Measurements from ENCODE around the gene PPM1H.
"Not testable (repeated sequence)": the region's sequence is repeated elsewhere in the genome, so short reads cannot be mapped to it uniquely, and the experiment has no call there.

The PPM1H gene

GRCh38 chr12:62947364-62947763 lies 12.4 kb upstream of the PPM1H start:
- no peak overlapping the region for H3K9ac ChIP-seq (ENCODE audit: low read length)
- H4K91ac ChIP-seq (ENCODE audit: low read length): no peak overlapping the region
- H3K23ac ChIP-seq (ENCODE audit: low read length in 2 of 2): no peak overlapping the region
- no peak overlapping the region for H2BK120ac ChIP-seq (ENCODE audit: low read depth, low read length)
- no peak overlapping the region for H4K8ac ChIP-seq (ENCODE audit: low read length)
- H3K79me1 ChIP-seq (replicated peaks; ENCODE audit: low read length, poor library complexity, severe bottlenecking): no peaks in the 10 kb centered on the region
- peaks cover 3% of the 10 kb centered on the region for H3K9me3 ChIP-seq (ENCODE audit: control insufficient read depth, low read length)
- H3K4me2 ChIP-seq (ENCODE audit: low read length, poor library complexity, severe bottlenecking): no peak overlapping the region
- peaks cover 0 to 8% of the 10 kb centered on the region in 2 experiments for H3K27me3 ChIP-seq (ENCODE audit: control insufficient read depth in 1 of 2, insufficient read depth in 1 of 2, low read length in 2 of 2)
- no peak overlapping the region for H2BK12ac ChIP-seq (ENCODE audit: low read length in 2 of 2)
- H2AK5ac ChIP-seq (ENCODE audit: low read length, severe bottlenecking): no peak overlapping the region
- no peaks in the 10 kb centered on the region for H3K36me3 ChIP-seq (ENCODE audit: control insufficient read depth in 1 of 2, insufficient read depth in 2 of 2, low read depth in 1 of 2, low read length in 2 of 2)
- 79% methylated on average over 4 of the region's 5 CpGs for WGBS
- no peak overlapping the region for H2BK5ac ChIP-seq (ENCODE audit: low read depth, low read length, poor library complexity, severe bottlenecking)
- H3K4me1 ChIP-seq (ENCODE audit: control insufficient read depth, insufficient read depth, low read depth, low read length): no peaks in the 10 kb centered on the region
- DNase-seq: no peak
- H3K4me3 ChIP-seq (ENCODE audit: insufficient read depth in 1 of 2, low read depth in 1 of 2, low read length in 2 of 2): no peak overlapping the region
- H3K4ac ChIP-seq (ENCODE audit: low read depth in 1 of 2, low read length in 2 of 2): no peak overlapping the region
- no peak overlapping the region for H3K27ac ChIP-seq (ENCODE audit: low read length, poor library complexity, severe bottlenecking)
- H3K18ac ChIP-seq (ENCODE audit: low read depth in 1 of 2, low read length in 2 of 2): no peak overlapping the region
- H3K14ac ChIP-seq (ENCODE audit: low read length in 2 of 2): no peak overlapping the region
- no peak overlapping the region for H2AFZ ChIP-seq (ENCODE audit: low read depth, low read length)
- no peak overlapping the region for H2BK15ac ChIP-seq (ENCODE audit: low read depth, poor library complexity, severe bottlenecking)

- no peak overlapping the region for H3K4ac ChIP-seq (ENCODE audit: low read depth in 1 of 2, low read length in 2 of 2)
- WGBS: 56% methylated on average over 3 of the region's 3 CpGs
- H3K4me2 ChIP-seq (ENCODE audit: low read length, poor library complexity, severe bottlenecking): no peak overlapping the region
- H3K27me3 ChIP-seq (ENCODE audit: control insufficient read depth in 1 of 2, insufficient read depth in 1 of 2, low read length in 2 of 2): peaks cover 0 to 8% of the 10 kb centered on the region in 2 experiments
- H3K4me1 ChIP-seq (ENCODE audit: control insufficient read depth, insufficient read depth, low read depth, low read length): no peaks in the 10 kb centered on the region
- H2BK12ac ChIP-seq (ENCODE audit: low read length in 2 of 2): no peak overlapping the region
- no peak overlapping the region for H2BK5ac ChIP-seq (ENCODE audit: low read depth, low read length, poor library complexity, severe bottlenecking)
- DNase-seq: no peak
- H4K8ac ChIP-seq (ENCODE audit: low read length): no peak overlapping the region
- no peaks in the 10 kb centered on the region for H3K36me3 ChIP-seq (ENCODE audit: control insufficient read depth in 1 of 2, insufficient read depth in 2 of 2, low read depth in 1 of 2, low read length in 2 of 2)
- H2BK15ac ChIP-seq (ENCODE audit: low read depth, poor library complexity, severe bottlenecking): no peak overlapping the region
- no peak overlapping the region for H3K4me3 ChIP-seq (ENCODE audit: insufficient read depth in 1 of 2, low read depth in 1 of 2, low read length in 2 of 2)
- H4K91ac ChIP-seq (ENCODE audit: low read length): no peak overlapping the region
- H3K14ac ChIP-seq (ENCODE audit: low read length in 2 of 2): no peak overlapping the region
- no peaks in the 10 kb centered on the region for H3K9me3 ChIP-seq (ENCODE audit: control insufficient read depth, low read length)
- H3K79me1 ChIP-seq (replicated peaks; ENCODE audit: low read length, poor library complexity, severe bottlenecking): no peaks in the 10 kb centered on the region
- no peak overlapping the region for H2AK5ac ChIP-seq (ENCODE audit: low read length, severe bottlenecking)
- H2AFZ ChIP-seq (ENCODE audit: low read depth, low read length): no peak overlapping the region
- no peak overlapping the region for H2BK120ac ChIP-seq (ENCODE audit: low read depth, low read length)
- H3K9ac ChIP-seq (ENCODE audit: low read length): no peak overlapping the region
- no peak overlapping the region for H3K18ac ChIP-seq (ENCODE audit: low read depth in 1 of 2, low read length in 2 of 2)
- H3K23ac ChIP-seq (ENCODE audit: low read length in 2 of 2): no peak overlapping the region
- H3K27ac ChIP-seq (ENCODE audit: low read length, poor library complexity, severe bottlenecking): no peak overlapping the region
Observed at GRCh38 chr12:62943779-62944395, 8.9 kb upstream of the PPM1H start.

GRCh38 chr12:62942316-62942715 lies 7.4 kb upstream of the PPM1H start:
- H2BK5ac ChIP-seq (ENCODE audit: low read depth, low read length, poor library complexity, severe bottlenecking); H3K18ac ChIP-seq (ENCODE audit: low read depth in 1 of 2, low read length in 2 of 2); H3K4me1 ChIP-seq (ENCODE audit: control insufficient read depth, insufficient read depth, low read depth, low read length); H2BK12ac ChIP-seq (ENCODE audit: low read length in 2 of 2); H3K27ac ChIP-seq (ENCODE audit: low read length, poor library complexity, severe bottlenecking); H3K4me2 ChIP-seq (ENCODE audit: low read length, poor library complexity, severe bottlenecking); DNase-seq; H3K23ac ChIP-seq (ENCODE audit: low read length in 2 of 2); H3K14ac ChIP-seq (ENCODE audit: low read length in 2 of 2); H3K27me3 ChIP-seq (ENCODE audit: control insufficient read depth in 1 of 2, insufficient read depth in 1 of 2, low read length in 2 of 2); H3K9ac ChIP-seq (ENCODE audit: low read length); H3K4ac ChIP-seq (ENCODE audit: low read depth in 1 of 2, low read length in 2 of 2); H2AK5ac ChIP-seq (ENCODE audit: low read length, severe bottlenecking); H3K36me3 ChIP-seq (ENCODE audit: control insufficient read depth in 1 of 2, insufficient read depth in 2 of 2, low read depth in 1 of 2, low read length in 2 of 2); H3K9me3 ChIP-seq (ENCODE audit: control insufficient read depth, low read length); H3K79me1 ChIP-seq (replicated peaks; ENCODE audit: low read length, poor library complexity, severe bottlenecking); H3K4me3 ChIP-seq (ENCODE audit: insufficient read depth in 1 of 2, low read depth in 1 of 2, low read length in 2 of 2); H2BK15ac ChIP-seq (ENCODE audit: low read depth, poor library complexity, severe bottlenecking); H2BK120ac ChIP-seq (ENCODE audit: low read depth, low read length); H4K8ac ChIP-seq (ENCODE audit: low read length); H4K91ac ChIP-seq (ENCODE audit: low read length); H2AFZ ChIP-seq (ENCODE audit: low read depth, low read length): not testable (repeated sequence)
- WGBS: 17% methylated on average over 1 of the region's 4 CpGs

GRCh38 chr12:62934239-62934798 lies 631 bp downstream of the PPM1H start:
- Histone ChIP-seq H3K9me3 (ENCODE audit: control insufficient read depth, low read length) (no peaks in the 10 kb centered on the region), H3K9ac (ENCODE audit: low read length) (peak overlapping the region; percentile 64), H3K4me1 (ENCODE audit: control insufficient read depth, insufficient read depth, low read depth, low read length) (peaks cover 4% of the 10 kb centered on the region), H3K79me1 (replicated peaks; ENCODE audit: low read length, poor library complexity, severe bottlenecking) (peaks cover 7% of the 10 kb centered on the region), H3K14ac (ENCODE audit: low read length in 2 of 2) (peak overlapping the region in 1 of 2 experiments; percentile 80), H3K18ac (ENCODE audit: low read depth in 1 of 2, low read length in 2 of 2) (peak overlapping the region in 1 of 2 experiments; percentile 50), H2BK15ac (ENCODE audit: low read depth, poor library complexity, severe bottlenecking) (no peak overlapping the region), H4K91ac (ENCODE audit: low read length) (no peak overlapping the region), H3K27me3 (ENCODE audit: control insufficient read depth in 1 of 2, insufficient read depth in 1 of 2, low read length in 2 of 2) (peaks cover 0 to 49% of the 10 kb centered on the region in 2 experiments), H3K36me3 (ENCODE audit: control insufficient read depth in 1 of 2, insufficient read depth in 2 of 2, low read depth in 1 of 2, low read length in 2 of 2) (no peaks in the 10 kb centered on the region), H2AFZ (ENCODE audit: low read depth, low read length) (peak overlapping the region; percentile 83), H2BK120ac (ENCODE audit: low read depth, low read length) (no peak overlapping the region), H3K4me3 (ENCODE audit: insufficient read depth in 1 of 2, low read depth in 1 of 2, low read length in 2 of 2) (peak overlapping the region; percentile 67 to 84), H2BK5ac (ENCODE audit: low read depth, low read length, poor library complexity, severe bottlenecking) (peak overlapping the region; percentile 33), H3K27ac (ENCODE audit: low read length, poor library complexity, severe bottlenecking) (peak overlapping the region; percentile 44), H4K8ac (ENCODE audit: low read length) (peak overlapping the region; percentile 69), H2AK5ac (ENCODE audit: low read length, severe bottlenecking) (no peak overlapping the region), H3K23ac (ENCODE audit: low read length in 2 of 2) (peak overlapping the region in 1 of 2 experiments; percentile 41), H2BK12ac (ENCODE audit: low read length in 2 of 2) (no peak overlapping the region), H3K4me2 (ENCODE audit: low read length, poor library complexity, severe bottlenecking) (peak overlapping the region; percentile 97), H3K4ac (ENCODE audit: low read depth in 1 of 2, low read length in 2 of 2) (peak overlapping the region in 1 of 2 experiments; percentile 5)
- peak; percentile 41 for DNase-seq
- under 1% methylated on average over 41 of the region's 48 CpGs for WGBS

Data from mesenchymal stem cell (in vitro differentiated cells and primary cell).